Measurements from ENCODE around the gene SOD3.

Gene SOD3

GRCh38 chr4:24845902-24846301 is 50.5 kb downstream of the SOD3 start:
- DNase-seq = no peak

- no peak for DNase-seq
Measured at GRCh38 chr4:24846716-24847115, 51.3 kb downstream of the SOD3 start.

DNA sequence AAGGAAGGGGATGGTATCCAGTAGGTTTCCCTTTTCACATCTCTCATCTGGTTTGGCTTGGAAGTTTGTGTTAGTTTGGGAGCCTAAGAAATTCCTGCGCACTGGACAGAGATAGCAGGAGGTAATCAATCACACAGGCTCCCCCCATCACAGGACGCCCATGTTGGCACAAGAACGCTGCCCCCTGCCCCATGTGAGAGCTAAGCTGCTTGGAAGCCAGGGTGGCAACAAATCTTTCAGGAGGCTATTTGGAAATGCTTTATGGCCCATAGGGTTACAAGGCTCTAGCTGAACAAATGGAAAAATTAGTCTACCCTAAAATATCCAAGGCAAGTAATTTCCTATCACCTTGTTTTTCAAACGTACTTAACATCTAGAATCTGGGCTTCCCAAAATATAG is 54.0 kb downstream of the SOD3 start:
- DNase-seq = no peak

- no peak for DNase-seq
Measured at GRCh38 chr4:24849756-24850155, 54.4 kb downstream of the SOD3 start.

Data from stimulated activated CD4-positive, alpha-beta T cell treated with anti-CD3 and anti-CD28 coated beads, Interleukin-2, amount 100 ng/mL, for 48 hours (primary cell).